Stimulated activated naive CD4-positive, alpha-beta T cell (primary cell): ENCODE data around the gene CREB5.

Experiments
- DNase-seq, 6 experiments: peaks; one replicate each; lab custom pipeline; 2025; lab: John Stamatoyannopoulos, UW

Gene CREB5

DNA sequence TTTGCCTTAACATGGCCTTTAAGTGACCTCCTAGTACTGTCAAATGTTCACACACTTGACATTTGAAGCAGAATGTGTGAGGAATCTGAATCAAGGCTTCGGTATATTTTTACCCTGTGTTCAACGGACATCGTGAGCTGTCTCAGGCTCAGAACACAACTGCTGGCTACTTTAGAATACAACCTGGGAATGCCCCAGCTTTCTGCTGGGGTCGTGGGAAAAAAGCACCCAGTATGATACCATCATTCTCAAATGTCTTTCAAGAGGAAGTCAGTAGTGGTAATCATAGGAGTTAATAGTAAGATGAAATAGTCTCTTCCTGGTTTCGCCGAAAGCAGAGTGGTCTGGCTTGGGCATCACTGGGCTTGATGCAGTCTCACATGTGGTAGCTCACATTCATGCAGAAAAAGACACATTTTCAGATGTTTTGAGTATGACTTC is 67.2 kb downstream of the CREB5 start:
- no peak for DNase-seq

DNA sequence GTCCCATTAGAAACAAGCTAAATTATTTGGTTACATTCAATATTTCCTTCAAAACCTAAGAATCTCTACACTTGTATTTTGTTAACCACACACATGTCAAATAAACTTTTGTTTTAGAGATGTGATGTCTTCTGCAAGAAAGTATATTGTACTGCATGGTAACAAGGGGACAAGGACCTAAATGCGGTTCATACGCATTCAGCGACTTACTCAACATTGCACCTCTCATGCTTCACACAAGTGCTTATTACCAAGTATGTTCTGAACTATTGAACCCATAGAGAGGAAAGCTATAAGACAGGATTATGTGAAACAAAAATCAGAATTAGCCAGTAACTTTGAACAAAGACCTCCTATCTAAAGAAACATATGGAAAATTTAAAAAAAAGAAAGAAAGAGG is 68.3 kb downstream of the CREB5 start:
- no peak for DNase-seq

DNA sequence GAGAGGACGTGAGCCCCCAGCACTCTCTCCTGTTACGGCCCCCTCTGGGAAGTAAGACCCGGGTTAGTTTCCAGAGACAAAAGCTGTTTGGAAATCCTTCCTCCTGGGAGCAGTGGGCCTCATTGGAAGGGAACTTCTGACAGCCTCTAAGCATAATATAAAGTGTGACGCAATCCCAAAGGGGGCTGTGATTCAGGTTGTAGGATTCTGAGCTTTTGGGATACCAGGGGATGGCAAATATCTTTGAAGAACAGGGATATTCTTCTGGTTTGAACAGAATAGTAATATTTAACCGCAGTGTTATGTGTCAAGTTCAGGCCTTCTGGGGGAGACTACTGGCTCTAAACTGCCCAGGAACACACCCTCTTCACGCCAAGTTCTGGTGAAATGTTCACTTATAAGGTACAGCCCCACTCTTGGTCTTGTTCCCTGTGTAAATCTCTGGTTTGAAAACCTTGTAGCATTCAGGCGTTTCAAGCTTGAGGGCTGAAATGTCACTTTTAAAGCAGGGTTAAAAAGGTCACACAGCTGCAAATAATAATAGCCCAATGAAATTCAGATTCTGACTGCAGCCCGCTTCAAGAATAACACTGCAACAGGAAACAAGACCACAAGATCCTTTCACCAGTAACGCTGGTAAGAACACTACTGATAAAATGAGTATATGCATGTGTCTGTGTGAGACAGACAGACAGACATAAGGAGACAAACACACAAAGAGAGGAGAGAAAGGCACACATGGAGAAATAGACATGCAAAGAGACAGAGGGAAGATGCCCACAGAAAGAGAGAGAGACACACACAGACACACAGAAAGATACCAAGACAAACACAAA is 69.0 kb downstream of the CREB5 start:
- no peak for DNase-seq

DNA sequence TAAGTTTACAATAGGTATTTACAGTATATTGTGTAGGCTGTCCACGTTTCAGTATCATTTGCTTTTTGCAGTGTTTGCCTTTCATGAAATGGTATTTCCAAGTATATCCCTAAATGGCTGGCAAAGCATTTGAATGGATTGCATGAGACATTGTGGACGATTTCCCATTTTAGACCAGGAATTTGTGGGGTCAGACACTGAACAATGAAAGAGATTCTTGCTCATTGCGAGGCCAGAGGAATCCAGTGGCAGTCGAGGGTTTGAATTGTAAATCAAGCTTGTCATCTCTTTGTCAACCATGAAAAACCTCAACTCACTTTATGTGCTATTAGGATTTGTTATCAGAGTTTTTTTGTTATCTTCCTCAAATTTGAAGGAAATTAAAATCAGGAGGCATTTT is 70.8 kb downstream of the CREB5 start:
- DNase-seq, result no peak

DNA sequence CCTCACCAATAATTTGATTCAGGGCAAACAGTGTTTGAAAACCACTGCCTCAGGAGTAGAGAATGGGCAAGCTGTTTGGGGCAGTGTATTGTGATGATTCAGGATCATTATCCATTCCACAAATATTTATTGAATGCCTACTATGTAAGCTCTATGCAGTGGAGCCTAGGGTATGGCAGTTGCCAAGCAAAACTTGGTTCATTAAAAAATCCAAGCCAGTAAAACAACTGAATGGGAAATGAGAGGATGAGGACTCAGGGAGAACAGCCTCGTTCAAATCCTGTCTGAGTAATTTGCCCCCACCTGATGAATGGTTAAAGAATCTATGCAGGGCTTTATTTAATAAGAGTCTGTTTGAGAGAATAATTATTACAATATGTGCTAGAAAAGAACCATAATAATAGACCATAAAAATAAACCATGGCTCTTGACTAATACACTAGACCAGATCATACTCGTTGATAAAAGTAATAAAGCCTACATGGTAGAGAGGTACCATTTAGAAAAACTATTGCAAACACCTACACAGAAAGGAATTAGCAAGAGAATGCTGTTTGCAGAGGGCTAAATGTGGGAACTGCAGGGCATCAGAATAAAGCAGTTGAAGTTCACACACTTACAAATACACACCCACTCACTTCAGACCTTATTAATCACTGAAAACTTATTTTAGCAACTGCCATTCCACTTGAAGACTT is 71.7 kb downstream of the CREB5 start:
- no peak for DNase-seq

DNA sequence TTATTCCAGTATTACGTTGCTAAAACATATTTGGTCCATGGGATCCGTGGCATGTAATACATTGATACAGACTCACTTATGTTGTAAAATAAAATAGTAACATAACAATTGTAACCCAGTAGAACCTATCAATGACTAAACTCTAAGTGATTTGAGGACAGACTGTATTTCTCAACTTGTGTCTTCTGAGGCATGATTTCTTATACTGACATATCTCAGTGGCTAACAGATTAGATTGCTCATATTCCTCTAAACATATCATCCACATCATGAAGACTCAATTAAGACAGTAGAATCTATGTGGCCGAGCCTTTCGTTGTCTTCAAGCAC is 72.3 kb downstream of the CREB5 start:
- no peak for DNase-seq

DNA sequence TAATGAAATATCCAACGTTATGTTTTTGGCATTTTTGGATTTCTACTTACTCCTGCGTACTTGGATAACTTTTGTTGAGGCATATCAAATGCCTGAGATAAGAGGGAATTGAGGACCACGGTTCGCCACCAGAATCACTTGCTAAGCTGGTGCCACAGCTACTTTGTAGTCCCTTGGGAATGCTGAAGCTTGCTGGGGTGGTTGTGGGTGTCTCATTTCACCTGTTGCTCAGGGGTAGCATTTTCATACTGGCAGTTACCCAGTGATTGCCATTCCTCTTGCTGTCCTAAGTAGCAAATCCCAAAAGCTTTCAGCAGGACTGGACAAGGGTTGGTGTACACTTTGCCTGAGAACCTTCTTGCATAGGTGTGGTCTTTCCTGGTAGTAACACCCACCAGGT is 75.2 kb downstream of the CREB5 start:
- DNase-seq, result no peak

DNA sequence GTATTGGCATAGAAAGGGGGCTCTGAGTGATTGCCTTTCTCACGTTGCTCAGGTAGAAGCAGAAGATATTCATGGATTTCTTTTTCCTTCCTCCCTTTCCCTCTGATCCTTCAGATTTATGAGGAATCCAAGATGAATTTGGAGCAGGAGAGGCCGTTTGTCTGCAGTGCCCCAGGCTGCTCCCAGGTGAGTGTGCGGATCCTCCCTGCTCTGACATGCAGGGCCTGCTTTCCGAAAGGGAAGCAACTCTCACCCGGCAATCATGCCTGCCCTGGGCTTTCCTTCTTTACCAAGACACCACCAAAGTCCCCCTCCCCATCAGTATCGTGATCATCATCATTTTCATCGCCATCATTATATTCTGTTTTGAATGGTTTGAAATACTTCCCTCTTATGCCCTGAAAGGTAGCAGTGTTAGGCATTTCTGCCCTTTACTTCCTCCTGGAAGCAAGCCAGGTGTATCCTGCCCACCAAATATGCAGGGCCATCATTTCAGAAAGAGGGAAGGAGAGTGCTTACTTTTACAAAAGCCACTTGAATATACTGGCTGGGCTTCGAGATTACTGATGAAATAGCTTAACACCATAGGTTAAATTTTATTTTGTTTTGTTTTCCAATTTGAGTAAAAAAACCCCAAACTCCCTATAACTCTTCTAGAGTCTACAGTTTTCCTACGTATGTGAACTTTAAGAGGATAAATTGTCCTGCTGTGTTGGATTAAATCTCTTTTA is 75.9 kb downstream of the CREB5 start:
- no peak for DNase-seq

DNA sequence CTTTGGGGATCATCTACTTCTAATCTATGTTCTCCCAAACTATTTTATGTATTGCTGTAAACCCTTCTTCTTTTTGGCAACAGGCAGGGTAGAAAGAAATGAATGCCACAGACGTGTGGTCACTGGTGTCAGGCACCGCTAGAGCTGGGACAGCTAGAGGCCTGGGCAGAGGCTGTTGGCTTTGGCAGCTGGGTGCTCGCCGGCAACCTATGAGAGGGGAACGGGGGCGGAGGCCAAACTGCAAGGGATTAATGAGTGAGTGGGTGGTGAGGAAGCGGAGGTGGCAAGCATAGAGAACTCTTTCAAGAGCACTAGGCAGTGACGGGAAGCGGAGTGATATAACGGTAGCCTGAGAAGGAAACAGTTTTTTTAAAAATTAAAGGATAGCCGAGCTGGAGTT is 78.5 kb downstream of the CREB5 start:
- DNase-seq, result no peak

DNA sequence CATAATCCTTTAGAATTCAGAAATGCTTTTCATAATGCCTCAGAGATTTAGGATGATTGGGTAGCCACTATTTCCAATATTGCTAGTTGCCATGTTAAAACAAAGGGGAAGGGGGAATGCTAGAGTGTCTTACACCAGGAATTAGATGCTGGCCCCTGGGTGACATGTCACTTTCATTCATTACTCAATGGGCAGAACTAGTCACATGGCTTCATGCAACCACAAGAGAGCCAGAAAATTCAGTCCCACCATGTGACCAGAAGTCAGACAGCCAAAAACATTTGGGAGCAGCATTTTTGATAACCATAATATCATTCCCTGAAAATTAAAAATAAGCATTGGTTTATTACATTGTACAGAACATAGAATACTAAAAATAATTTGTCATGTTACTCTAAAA is 81.2 kb downstream of the CREB5 start:
- DNase-seq, result no peak

DNA sequence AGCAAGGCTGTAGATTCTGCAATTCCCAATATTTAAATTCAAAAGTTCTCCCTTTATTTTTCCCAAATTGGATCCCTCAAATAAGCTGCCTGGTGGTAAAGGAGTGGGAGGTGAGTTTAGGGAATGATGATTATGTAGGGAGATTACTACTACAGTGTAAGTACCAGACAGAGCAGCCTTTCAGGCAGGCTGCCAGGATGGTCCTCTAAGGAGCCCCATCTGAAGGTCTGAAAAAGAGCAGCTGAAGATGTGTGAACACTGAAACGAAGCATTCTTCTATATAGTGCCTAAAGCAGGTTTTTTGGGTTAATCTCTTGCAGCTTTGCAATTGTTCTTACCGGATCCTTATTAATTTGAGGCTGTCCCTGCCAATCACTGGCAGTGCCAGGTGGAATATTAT is 84.7 kb downstream of the CREB5 start:
- DNase-seq, result no peak

DNA sequence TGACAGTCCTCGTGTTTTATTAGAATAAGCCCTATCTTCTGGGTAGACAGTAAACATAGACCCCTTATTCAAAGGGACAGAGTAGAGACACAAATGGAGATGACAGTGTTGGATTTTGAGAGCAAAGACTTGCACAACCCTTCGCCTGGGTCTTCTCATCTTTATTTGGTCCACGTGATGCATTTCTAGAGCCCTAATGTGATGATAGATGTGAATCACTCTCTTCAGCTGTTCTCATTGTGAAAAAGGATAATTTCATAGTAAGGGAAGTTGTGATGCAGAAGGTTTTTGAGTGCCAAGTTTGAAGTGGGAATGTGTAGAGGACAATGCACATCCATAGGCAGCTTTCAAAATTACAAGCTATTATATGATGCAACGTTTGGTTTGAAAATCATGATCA is 86.3 kb downstream of the CREB5 start:
- no peak for DNase-seq

DNA sequence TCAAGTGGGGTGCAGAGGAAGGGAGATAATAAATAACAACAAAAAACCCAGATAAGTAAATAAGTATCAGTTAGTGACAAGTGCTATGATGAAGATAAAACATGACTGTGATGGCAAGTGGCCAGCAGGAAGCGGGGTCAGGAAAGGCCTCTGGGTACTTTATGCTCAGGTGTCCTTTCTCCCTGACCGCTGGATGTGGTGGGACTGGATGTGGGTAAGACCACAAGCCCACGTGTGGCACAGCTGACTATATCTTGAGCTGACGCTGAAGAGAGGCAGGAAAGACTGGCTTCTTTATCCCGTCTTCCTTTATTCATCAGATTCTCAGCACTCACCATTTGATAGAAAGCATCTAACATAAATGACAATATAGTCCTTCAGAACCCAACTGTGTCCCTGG is 87.8 kb downstream of the CREB5 start:
- no peak for DNase-seq

DNA sequence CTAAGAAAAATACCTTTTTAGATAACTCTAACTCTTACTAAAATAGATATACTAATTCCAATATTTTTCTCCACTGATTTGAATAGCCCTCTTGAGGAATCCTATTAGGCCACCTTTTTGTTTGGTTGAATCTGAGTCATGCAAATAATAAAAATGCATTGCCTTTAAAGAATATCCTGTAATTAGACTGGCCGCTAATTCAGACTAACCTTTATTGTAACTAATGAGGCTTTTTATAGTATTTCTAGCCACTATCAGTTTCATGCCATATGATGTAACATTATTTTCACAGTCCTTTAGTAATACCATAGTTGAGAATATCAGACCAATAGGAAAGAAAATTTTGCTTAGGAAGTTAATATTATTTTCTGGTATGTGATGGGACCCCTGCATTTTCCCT is 90.1 kb downstream of the CREB5 start:
- DNase-seq, result no peak

DNA sequence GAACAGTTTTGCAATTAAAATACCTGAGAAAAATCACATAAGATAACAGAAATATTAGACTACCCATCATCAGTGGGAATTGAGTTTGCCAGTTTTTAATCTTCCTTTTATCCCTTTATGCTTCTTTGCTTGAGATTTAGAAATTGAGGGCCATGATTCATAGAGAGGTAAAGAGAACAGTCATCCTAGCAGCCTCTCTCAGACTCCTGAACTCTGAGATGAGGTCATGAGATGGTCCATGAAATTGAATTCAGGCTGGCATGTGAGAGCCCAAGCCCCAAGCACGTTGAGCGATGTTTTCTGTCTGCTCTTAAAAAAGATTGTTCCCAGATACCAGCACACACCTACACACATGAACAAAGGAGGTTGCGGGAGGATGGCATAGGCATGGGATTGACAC is 91.1 kb downstream of the CREB5 start:
- no peak for DNase-seq

DNA sequence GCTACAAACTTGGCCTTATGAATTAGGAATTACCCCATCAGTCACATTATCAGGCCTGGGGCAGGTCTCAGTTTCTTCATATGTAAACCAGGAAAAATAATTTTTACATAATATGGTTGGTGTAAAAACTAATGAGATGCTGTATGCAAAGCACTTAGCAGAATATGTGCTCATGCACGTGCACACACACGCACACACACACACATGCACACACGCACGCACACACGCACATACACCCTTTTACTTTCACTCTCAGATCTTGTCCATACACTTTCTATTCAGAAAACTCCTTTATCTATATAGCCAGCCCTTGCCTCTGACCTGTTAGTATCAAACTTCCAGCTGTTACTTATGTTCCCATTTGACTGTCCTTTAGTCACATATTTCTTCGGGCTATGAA is 92.7 kb downstream of the CREB5 start:
- DNase-seq, result no peak

DNA sequence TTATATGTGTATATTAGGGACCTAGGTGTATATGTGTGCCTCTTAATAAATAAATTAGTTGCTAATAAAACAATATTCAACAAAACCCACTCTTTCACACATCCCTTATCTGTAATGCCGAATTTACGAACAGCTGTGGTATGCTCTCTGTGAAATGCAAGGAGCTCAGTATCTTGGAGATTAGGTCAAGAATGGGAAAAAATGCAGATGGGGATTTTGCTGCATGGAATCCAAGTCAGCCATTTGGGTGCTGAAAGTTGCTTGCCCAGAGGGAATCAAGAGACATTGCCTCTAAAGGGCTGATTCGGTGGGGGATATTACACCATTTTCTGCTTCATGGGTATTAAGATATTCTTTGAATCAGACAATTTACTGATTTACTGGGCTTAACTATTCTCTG is 93.5 kb downstream of the CREB5 start:
- DNase-seq, result no peak

DNA sequence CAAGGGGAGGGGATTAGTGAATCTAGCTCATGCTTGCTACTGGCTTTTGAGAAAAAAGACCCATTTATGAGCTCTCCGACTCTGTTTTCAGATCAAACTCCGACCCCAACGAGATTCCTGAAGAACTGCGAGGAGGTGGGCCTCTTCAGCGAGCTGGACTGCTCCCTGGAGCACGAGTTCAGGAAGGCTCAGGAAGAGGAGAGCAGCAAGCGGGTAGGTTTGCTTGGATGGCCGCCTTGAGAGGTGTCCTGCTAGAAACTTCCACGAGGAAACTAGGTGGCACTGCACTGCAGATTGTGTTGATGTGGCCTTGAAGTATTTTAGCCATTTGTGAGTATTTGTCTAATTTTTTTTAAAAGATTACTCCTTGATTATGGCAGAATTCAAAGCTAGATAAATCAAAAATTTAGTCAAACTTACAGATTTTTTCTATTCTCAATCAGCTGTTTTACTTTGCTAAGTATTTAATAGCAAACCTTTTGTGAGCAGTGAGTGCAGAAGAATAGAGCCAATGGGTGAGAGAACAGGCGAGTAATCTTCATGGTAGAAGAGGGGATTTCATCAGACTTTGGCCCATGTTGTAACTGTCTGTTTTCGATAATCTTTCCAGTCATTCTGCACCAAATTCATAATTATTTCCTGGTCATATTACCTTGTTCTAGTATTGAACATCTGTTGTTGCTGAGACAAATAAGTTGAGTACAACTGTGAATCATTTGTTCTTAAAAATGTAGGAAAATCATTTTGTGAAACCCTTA is 95.4 kb downstream of the CREB5 start:
- no peak for DNase-seq

DNA sequence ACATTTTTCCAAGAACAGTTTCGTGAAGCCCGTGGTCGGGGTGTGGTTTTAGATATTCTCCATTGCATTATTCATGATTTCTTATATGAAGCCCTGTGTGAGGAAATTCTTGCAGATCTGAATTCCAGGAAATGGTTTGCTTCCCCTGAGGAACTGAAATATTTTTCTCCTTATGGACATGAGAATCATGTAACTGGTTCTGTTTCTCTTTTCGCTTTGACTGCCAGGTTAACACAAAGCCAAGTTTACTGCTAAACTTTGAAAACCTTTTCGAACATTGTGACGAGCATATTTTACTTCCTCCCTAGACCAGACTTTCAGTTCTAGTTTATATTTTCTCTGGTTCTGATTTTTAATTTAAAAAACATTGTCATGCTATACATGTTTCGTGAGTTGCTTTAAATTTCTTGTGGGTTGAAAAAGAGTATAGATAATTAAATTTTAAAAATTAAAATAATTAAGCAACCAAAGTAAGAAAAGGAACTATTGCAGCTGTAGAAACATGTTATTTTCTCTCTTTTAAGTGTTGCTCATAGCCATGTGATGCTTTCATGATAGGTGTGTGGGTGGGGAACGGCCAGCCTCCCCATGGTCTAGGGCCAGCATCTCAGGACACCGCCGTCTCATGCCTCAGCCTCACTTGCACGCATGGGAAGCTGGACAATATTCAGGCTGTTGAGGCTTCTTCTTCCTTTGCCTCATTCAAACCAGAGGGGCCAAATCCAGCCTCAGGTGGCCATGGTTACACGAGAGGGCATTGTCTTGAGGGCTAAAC is 97.1 kb downstream of the CREB5 start:
- no peak for DNase-seq

DNA sequence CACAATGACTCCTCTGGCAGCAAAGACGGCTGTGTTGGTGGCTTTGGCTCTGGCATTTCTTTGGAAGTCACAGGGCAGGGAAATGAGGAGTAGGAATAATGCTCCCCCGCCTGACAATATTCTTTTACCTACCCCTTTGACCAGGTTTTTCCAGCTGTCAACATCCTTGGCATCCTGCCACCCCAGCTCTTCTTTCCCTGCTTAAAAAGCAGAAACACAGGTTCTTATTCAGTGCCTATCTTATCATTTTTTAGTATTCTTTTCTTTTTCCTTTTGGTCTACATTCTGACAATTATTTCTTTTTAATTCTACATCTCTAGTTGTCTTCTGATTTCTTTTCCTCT is 97.7 kb downstream of the CREB5 start:
- no peak for DNase-seq

DNA sequence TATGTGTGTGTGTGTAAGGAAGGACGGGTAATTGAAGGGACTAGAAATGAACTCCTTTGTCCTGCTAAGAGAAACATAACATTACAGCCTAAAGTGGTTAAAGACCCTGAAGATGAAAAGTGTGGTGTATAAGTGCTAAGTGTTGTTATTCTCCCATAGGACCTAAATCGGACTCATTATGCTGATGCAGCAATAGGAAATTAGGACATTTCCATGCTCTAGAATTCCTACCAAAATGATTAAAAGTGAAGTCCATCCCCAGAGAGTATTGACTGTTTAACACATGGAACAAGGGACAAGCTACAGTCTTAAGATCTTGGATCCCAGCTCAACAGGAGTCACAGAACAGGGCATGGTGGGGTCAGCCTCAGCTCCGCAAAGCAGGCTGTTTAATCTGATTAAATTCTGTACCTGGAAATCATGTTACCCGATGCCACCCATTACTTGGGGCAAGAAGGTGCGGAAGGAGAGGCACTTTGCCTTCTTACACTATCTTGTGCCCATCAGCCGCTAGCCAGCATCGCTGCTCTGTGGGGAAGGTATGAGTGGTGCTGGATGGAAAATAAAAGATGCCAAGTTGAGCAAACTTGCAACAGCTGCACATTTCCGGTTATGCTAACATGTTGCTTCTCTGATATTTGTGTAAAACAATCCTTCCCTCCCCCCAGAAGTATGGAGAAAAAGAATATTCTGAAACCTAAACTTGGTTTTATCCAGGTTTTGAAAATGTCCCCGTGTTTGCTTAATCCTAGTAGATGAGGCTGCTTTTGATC is 100.5 kb downstream of the CREB5 start:
- no peak for DNase-seq
